A673 (cell line): ENCODE data around the gene WFS1. TPM values are rescaled to one million over a fixed set of nuclear protein-coding genes. Genes with fewer than 3 reads are reported as not detected.

Source experiments
- BruUV-seq: library from RNA; stranded (reverse); fragments of 400-500 nt; replicated peaks from 2 replicates; lab custom pipeline; 2021; lab: Mats Ljungman, UMichigan
- CTCF ChIA-PET: fragments of 300-600 bp; sonication (Branson Sonifier 250); formaldehyde crosslinking; loops from one replicate; lab custom pipeline; 2022; ENCODE audit warnings: antibody characterized with exemption; lab: Charles Lee
- POLR2A ChIA-PET: fragments of 300-600 bp; sonication (Branson Sonifier 250); formaldehyde crosslinking; loops from one replicate; lab custom pipeline; 2022; ENCODE audit warnings: antibody characterized with exemption; ENCODE audit not compliant: low non-redundant PET; lab: Charles Lee
- DNase-seq: peaks from one replicate; pipeline ENCODE4 v3.0.0-alpha.2; 2015; ENCODE audit warnings: low spot score
- H3K27ac ChIP-seq: fragments of 200-600 bp; sonication (generic); 2 replicates; pipeline ENCODE4 v1.5.1; 2016; ENCODE audit warnings: mixed run types, low read depth, mild to moderate bottlenecking, mixed read lengths, antibody characterized with exemption, low read length; ENCODE audit not compliant: poor library complexity, severe bottlenecking
- H3K27me3 ChIP-seq: fragments of 200-600 bp; sonication (generic); replicated peaks from 2 replicates; pipeline ENCODE4 v1.6.1; 2017; ENCODE audit warnings: mixed run types, low read depth, mild to moderate bottlenecking, mixed read lengths, antibody characterized with exemption, low read length; ENCODE audit not compliant: insufficient read depth, poor library complexity
- H3K36me3 ChIP-seq: fragments of 200-600 bp; sonication (generic); 2 replicates; pipeline ENCODE4 v1.6.1; 2016; ENCODE audit warnings: mixed run types, mild to moderate bottlenecking, mixed read lengths, antibody characterized with exemption, low read length; ENCODE audit not compliant: insufficient read depth, poor library complexity, severe bottlenecking
- H3K4me1 ChIP-seq: fragments of 200-600 bp; sonication (generic); 2 replicates; pipeline ENCODE4 v1.6.1; 2017; ENCODE audit warnings: mixed run types, mild to moderate bottlenecking, mixed read lengths, antibody characterized with exemption, low read length; ENCODE audit not compliant: insufficient read depth, poor library complexity, severe bottlenecking
- H3K4me3 ChIP-seq: fragments of 200-600 bp; sonication (generic); 2 replicates; pipeline ENCODE4 v1.5.1; 2016; ENCODE audit warnings: low read depth, mixed run types, mild to moderate bottlenecking, mixed read lengths, low read length; ENCODE audit not compliant: poor library complexity, severe bottlenecking
- H3K9me3 ChIP-seq: fragments of 200-600 bp; sonication (generic); 2 replicates; pipeline ENCODE4 v1.6.1; 2016; ENCODE audit warnings: mixed run types, low read depth, mild to moderate bottlenecking, mixed read lengths, antibody characterized with exemption, low read length; ENCODE audit not compliant: poor library complexity, severe bottlenecking
- CTCF ChIP-seq: fragments of 300-800, 200-600 bp; sonication (generic); conservative IDR thresholded peaks from 2 replicates; pipeline ENCODE4 v1.5.1; 2017; ENCODE audit warnings: low read depth, mild to moderate bottlenecking, antibody characterized with exemption, low read length, moderate library complexity, mixed read lengths
- EZH2 ChIP-seq: fragments of 200-600 bp; sonication (generic); IDR thresholded peaks from 2 replicates; pipeline ENCODE4 v1.6.1; 2017; ENCODE audit warnings: borderline replicate concordance, low read depth, mild to moderate bottlenecking, mixed read lengths, antibody characterized with exemption, low read length; ENCODE audit not compliant: poor library complexity, severe bottlenecking
- intact Hi-C: fragments of 100-400 bp; cut with micrococcal nuclease; formaldehyde crosslinking; loops from one replicate; pipeline ENCODE4 v1.10.0; 2022; ENCODE audit not compliant: unreplicated experiment
- total RNA-seq: library from RNA; stranded (reverse); gene quantifications from 2 replicates; pipeline ENCODE4 v1.2.3, GENCODE V29; 2021

Gene WFS1
- total RNA-seq, 1 experiment from 2014 or later, result 14.0 TPM

DNA sequence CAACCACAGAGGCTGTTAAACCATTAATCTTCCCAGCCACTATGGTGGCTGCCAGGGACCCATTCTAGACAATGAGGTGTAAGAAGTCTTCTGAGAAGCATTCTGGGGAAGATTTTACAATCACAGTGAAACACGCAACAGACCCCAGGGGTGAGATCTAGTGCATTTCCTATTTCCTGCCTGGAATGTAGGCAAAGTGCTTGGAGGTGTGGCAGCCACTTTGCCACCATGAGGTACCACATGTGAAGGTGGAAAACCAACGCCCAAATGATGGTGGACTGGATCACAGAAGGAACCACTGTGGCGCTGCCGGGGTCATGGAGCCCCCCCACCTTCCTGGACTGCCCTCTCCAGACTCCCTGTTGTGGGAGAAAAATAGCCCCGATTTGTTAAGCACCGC, 61.8 kb downstream of the WFS1 start:
- no peak for TF ChIP-seq EZH2
- ChIA-PET POLR2A (no interaction called here), CTCF (interaction anchor here (0.6 to 1.9 kb wide), 4 partner anchors 81 to 333 kb away, joined by 5 to 13 read pairs (median 9); no protein-coding TSS in a partner anchor)
- no peak overlapping the region for H3K4me3 ChIP-seq
- no peaks in the 10 kb centered on the region for H3K9me3 ChIP-seq
- DNase-seq, result no peak
- no peak overlapping the region for H3K27ac ChIP-seq
- peaks cover 34% of the 10 kb centered on the region for H3K27me3 ChIP-seq
- H3K4me1 ChIP-seq, result no peaks in the 10 kb centered on the region
- no TSS peak for BruUV-seq
- intact Hi-C loops, result loop anchor here (5.0 kb wide), 1 partner anchor 216 kb away; no protein-coding TSS in a partner anchor
- H3K36me3 ChIP-seq, result no peaks in the 10 kb centered on the region

GRCh38 chr4:6332042-6332668, 62.5 kb downstream of the WFS1 start:
- intact Hi-C loops, result loop anchor here (5.0 kb wide), 1 partner anchor 215 kb away; no protein-coding TSS in a partner anchor
- ChIA-PET POLR2A (no interaction called here), CTCF (interaction anchor here (0.6 to 1.9 kb wide), 3 partner anchors 81 to 334 kb away, joined by 5 to 9 read pairs (median 5); no protein-coding TSS in a partner anchor)
- no peaks in the 10 kb centered on the region for H3K9me3 ChIP-seq
- H3K4me1 ChIP-seq, result no peaks in the 10 kb centered on the region
- no peak overlapping the region for H3K27ac ChIP-seq
- BruUV-seq, result no TSS peak
- TF ChIP-seq EZH2, result no peak
- peak; percentile 75 for TF ChIP-seq CTCF
- H3K36me3 ChIP-seq, result no peaks in the 10 kb centered on the region
- peaks cover 35% of the 10 kb centered on the region for H3K27me3 ChIP-seq
- H3K4me3 ChIP-seq, result no peak overlapping the region
- DNase-seq, result no peak

DNA sequence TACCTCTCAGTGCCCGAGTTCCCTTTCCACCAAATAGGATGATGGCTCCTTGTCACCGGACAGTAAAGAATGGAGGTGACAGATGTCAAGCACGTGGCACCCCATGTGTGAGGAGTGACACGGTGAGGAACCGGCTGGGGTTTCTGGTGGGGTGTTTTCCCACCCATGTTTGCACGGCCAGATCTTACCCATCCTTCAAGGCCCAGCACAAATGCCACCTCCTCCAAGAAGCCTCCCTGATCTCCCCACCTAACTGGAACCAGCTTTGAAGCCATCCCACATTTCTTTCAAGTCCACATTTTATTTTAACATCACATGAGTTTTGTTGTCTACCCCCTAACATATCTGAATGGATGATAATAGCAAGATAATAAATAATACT, 63.0 kb downstream of the WFS1 start:
- CTCF ChIA-PET, result interaction anchor here (0.6 kb wide), 1 partner anchor 82 kb away, joined by 5 read pairs; no protein-coding TSS in a partner anchor
- POLR2A ChIA-PET, result no interaction called here
- no peak for DNase-seq
- TF ChIP-seq CTCF, result no peak
- TF ChIP-seq EZH2, result no peak
- no peaks in the 10 kb centered on the region for H3K36me3 ChIP-seq
- no TSS peak for BruUV-seq
- H3K9me3 ChIP-seq, result no peaks in the 10 kb centered on the region
- peaks cover 40% of the 10 kb centered on the region for H3K27me3 ChIP-seq
- H3K27ac ChIP-seq, result no peak overlapping the region
- no peaks in the 10 kb centered on the region for H3K4me1 ChIP-seq
- H3K4me3 ChIP-seq, result no peak overlapping the region
- intact Hi-C loops, result loop anchor here (5.0 kb wide), 1 partner anchor 215 kb away; no protein-coding TSS in a partner anchor
